HL-60 (cell line): Measurements from ENCODE around the gene ANKRD11.

ENCODE experiments used
- DNase-seq, 2 experiments: peaks; one replicate each; pipeline ENCODE4 v3.0.0-alpha.2; 2010 to 2020; ENCODE audit warnings: low read depth in 1 of 2, low spot score in 1 of 2
- H3K27ac ChIP-seq: fragments of 250-450 bp; sonication (Bioruptor Pico); replicated peaks from 2 replicates; pipeline ENCODE4 v1.5.1; 2020; ENCODE audit warnings: mild to moderate bottlenecking, moderate library complexity
- H3K27me3 ChIP-seq: fragments of 250-450 bp; sonication (Bioruptor Pico); 2 replicates; pipeline ENCODE4 v1.5.1; 2021; ENCODE audit warnings: mild to moderate bottlenecking, moderate library complexity; ENCODE audit not compliant: insufficient read depth, poor library complexity, severe bottlenecking
- H3K4me3 ChIP-seq: replicated peaks from 2 replicates; pipeline ENCODE4 v1.5.1; 2011; ENCODE audit warnings: mild to moderate bottlenecking, control low read depth, low read length; ENCODE audit not compliant: insufficient read depth
- CTCF ChIP-seq: IDR thresholded peaks from one replicate; pipeline ENCODE4 v1.5.1; 2011; ENCODE audit warnings: low read length, control low read depth, inconsistent platforms; ENCODE audit not compliant: insufficient read depth
- GABPA ChIP-seq: IDR thresholded peaks from 2 replicates; pipeline ENCODE4 v1.6.1; 2012; ENCODE audit warnings: low read depth
- POLR2AphosphoS5 ChIP-seq: IDR thresholded peaks from 2 replicates; pipeline ENCODE4 v1.6.1; 2012; ENCODE audit warnings: low read depth
- REST ChIP-seq: IDR thresholded peaks from 2 replicates; pipeline ENCODE4 v1.6.1; 2012; ENCODE audit warnings: low read depth; ENCODE audit not compliant: insufficient replicate concordance
- SPI1 ChIP-seq: IDR thresholded peaks from 2 replicates; pipeline ENCODE4 v1.6.1; 2012; ENCODE audit warnings: low read depth, mild to moderate bottlenecking, borderline replicate concordance

ANKRD11 gene

GRCh38 chr16:89313583-89313982 lies 176.8 kb downstream of the ANKRD11 start:
- H3K27me3 ChIP-seq = no peaks in the 10 kb centered on the region
- no peak overlapping the region for H3K27ac ChIP-seq

GRCh38 chr16:89312598-89313299 lies 177.6 kb downstream of the ANKRD11 start:
- no peak for DNase-seq
- H3K27ac ChIP-seq = no peak overlapping the region
- no peaks in the 10 kb centered on the region for H3K27me3 ChIP-seq
- TF ChIP-seq REST (no peak), CTCF (no peak), POLR2AphosphoS5 (no peak), GABPA (no peak), SPI1 (no peak)
- H3K4me3 ChIP-seq = no peak overlapping the region

More at GRCh38 chr16:89313583-89313982, 176.8 kb downstream of the ANKRD11 start:
- H3K4me3 ChIP-seq = no peak overlapping the region
- TF ChIP-seq REST (no peak), POLR2AphosphoS5 (no peak), GABPA (no peak), SPI1 (no peak), CTCF (no peak)
- DNase-seq = no peak

- TF ChIP-seq SPI1 (no peak), GABPA (no peak), CTCF (no peak), REST (no peak), POLR2AphosphoS5 (no peak)
- DNase-seq = no peak
- H3K4me3 ChIP-seq = no peak overlapping the region
- H3K27ac ChIP-seq = no peak overlapping the region
- no peaks in the 10 kb centered on the region for H3K27me3 ChIP-seq
Observed at GRCh38 chr16:89312194-89312593, 178.2 kb downstream of the ANKRD11 start.
